GM18508 (cell line): ENCODE results near the gene PRKCE.
"Not testable (repeated sequence)": the region's sequence is repeated elsewhere in the genome, so short reads cannot be mapped to it uniquely, and the experiment has no call there.

Experiments
- ATAC-seq: cut with Tn5 transposase; IDR thresholded peaks from one replicate; pipeline ENCODE4 v1.9.1; 2021; ENCODE audit warnings: moderate number of reproducible peaks; ENCODE audit not compliant: insufficient read depth, unreplicated experiment

Gene PRKCE

DNA sequence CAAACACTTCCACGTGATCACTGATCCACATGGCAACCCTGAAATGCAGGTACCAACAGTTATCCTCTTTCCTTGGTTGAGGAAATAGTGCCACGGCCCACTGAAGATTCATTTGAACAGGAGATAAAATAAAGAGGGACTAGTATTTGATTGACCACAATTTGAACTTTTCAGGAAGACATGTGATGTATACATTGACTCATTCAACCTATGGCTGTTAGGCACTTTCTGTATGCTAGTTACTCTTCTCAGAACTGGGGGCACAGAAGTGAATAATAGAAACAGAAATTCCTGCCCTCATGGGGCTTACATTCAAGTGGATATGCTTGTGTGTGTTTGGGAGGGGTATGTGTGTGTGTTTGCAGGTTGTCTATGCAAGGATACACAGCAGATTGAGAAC lies 199.6 kb downstream of the PRKCE start:
- ATAC-seq: no peak

DNA sequence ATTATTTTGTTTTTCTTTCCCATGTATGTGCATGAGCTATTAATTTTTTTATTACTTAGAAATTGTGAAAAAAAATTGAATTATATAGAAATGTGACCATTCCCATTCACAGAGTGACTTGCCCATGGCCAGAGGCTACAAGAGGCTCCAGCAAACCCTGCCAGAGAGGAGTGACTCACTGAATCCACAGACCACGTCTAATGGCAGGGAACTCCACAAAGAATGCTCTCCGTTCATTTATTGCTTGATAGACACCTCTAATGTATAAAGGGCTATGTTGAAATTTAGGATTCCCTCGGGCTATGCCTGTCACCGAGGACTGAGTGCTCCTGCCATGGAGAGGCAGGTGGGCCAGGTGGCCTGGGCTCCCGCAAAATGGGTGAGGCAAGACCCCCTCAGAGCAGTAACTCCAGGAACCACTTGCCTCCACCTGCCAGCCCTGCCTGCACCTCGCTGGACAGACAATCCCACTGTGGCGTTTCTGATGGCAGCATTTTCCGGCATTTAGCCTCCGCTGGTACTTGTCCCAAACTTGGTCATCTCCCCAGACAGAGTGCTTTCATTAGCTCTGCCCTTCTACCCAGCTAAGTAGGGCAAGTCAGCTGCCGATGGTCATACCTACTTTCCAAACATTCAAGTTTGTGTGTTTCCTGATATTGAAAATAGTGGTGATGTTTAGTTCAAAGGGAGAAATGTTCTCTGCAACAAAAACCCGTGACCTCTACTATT lies 200.3 kb downstream of the PRKCE start:
- no peak for ATAC-seq

DNA sequence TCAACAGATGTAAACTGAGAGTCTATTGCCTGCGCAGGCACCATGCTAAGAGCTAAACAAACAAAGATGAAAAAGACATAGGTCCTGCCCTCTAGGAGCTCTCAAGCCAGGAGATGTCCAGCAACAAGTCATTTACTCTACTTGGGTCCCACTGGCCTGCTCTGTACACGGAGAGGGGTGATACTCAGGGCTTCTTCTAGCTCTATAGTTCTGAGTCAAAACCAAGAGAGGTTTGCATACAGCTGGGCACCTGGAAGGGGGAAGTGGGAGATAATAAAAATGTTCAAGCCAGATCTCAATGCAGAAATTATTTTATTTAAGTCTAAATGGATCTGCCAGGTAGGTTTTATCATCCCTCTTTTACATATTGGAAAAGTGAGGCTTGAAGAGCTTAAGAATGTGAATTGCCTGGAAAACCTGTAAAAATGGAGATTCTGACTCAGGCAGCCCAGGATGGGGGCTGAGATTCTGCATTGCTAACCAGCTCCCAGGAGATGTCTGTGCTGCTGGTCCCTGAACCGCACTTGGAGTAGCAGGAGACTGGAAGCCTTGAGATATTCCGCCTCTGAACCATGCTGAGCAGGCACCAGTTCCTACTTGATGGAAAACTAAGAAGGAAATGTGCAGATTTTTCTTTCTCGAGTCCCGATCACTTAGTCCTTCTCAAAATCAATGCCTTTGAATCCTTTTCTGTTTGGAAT lies 201.1 kb downstream of the PRKCE start:
- no peak for ATAC-seq

DNA sequence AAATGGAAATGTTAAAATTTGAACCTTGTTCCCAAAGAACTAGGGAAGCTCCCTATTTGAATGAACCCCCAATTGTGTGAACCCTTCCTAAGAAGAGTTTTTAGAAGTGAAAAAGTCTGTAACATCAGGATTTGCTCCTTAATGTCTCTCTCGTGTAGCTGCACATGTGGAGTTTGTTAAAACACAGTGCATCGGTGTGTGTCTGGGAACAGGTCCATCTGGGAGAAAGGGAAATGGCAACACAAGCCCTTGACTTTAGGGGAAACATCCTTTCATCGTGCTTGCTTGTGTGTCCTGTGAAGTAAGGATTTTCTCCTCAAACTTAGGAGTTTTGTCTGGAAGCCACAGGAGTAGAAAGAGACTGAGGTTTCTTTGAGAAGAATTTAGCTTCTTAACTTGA lies 203.9 kb downstream of the PRKCE start:
- ATAC-seq: no peak

DNA sequence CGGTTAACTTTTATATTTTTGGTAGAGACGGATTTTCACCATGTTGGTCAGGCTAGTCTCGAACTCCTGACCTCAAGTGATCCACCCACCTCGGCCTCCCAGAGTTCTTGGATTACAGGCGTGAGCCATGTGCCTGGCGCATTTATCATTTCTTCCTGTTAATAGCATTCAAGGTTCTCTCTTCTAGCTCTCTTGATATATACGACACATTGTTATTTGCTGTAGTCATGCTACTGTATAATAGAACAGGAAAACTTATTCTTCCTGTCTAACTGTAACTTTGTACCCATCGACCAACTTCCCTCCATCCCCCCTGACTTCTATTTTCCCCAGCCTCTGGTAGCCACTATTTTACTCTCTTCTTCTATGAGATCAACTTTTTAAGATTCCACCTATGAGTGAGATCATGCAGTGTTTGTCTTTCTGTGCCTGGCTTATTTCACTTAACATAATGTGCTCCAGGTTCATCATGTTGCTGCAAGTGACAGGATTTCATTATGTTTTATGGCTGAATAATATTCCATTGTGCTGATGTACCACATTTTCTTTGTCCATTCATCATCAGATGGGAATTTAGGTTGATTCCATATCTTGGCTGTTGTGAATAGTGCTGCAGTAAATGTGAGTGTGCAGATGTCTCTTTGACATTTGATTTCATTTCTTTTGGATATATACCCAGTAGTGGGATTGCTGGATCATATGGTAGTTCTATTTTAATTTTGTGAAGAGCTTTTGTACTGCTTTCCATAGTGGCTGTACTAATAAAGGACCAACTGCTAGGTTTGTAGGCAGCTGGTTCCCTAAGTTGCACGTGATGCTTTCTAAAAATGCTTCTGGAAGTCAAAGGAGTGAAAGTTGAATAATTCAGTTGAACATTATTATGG lies 205.2 kb downstream of the PRKCE start:
- no peak for ATAC-seq

- ATAC-seq: no peak
Observed at GRCh38 chr2:45857275-45857609, 205.8 kb downstream of the PRKCE start.

DNA sequence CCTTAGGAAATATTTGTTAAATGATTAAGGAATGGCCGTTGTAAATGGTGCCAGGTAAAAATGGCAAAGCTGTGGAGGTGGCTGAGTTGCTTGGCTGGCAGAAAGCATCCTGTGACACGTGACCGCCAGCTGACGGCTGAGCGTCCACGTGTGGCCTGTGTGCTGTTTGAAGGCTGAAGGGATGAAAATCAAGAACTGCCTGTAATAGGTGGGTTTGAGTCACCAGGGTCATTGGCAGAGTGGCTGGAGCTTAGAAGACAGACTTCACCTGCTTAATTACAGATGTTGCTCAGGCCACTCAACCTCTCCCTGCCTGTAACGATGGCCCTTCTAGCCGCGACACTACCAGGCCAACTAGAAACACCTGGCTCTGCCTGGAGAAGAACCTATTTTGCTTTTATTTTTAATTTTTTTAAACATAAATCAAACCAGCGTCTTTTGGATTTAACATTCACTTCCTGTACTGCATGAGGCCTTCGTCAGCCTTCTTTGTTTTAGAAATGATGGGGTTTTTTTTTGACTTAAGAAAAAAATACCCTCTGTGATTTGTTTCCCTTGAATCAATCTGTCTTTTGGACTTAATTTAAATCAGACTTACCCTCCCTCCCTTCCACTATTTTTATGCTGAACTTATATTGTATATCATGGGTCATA lies 206.5 kb downstream of the PRKCE start:
- ATAC-seq: no peak

DNA sequence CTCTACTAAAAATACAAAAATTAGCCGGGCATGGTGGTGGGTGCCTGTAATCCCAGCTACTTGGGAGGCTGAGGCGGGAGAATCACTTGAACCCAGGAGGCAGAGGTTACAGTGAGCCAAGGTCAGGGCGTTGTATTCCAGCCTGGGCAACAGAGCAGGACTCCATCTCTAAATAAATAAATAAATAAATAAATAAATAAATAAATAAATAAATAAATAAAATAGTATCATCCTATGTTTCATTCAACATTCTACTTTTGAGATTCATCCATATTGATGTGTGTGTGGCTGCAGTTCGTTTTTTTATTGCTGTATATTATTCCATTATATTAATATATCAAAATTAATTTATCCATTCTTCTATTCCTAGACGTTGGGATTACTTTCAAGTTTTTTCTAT lies 207.4 kb downstream of the PRKCE start:
- ATAC-seq: not testable (repeated sequence)

GRCh38 chr2:45859682-45860081 lies 208.2 kb downstream of the PRKCE start:
- no peak for ATAC-seq

GRCh38 chr2:45860136-45861121 lies 209.0 kb downstream of the PRKCE start:
- no peak for ATAC-seq

DNA sequence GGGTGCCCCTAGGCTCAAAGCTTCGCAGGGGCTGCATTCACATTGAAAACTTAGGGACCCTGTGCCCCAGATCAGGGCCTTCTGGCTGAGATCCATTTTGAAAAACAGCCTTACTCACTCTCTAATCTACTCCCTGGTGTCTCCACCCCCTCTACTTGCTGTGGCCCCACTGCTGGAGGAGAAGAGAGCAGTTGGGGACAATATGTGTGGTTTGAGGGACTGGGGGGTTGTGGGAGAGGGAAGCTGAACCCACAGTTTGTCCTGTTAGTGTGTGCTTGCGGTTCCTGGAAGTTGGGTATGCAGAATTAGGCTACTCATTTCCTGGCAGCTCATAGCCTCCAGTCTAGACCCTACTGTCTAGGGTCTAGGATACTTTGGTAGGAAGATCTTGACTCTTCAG lies 211.4 kb downstream of the PRKCE start:
- ATAC-seq: no peak

GRCh38 chr2:45864121-45864520 lies 212.6 kb downstream of the PRKCE start:
- no peak for ATAC-seq

DNA sequence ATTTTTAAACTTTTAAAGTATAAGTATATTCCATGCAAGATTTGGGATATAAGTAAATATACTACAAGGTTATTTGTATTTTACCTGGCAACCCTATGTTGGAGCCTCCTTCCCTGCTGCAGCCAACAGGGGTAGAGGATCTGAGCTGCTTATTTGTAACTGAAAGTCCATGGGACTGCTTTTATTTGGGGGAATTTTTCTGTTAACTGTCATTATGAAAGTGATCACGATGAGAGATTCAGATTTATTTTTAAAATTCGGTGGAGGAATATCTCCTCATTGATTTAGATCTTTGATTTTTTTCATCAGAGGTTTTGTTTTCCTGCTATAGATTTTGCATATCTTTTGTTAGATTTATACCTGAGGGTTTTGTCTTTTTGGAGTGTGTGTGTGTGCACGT lies 215.9 kb downstream of the PRKCE start:
- ATAC-seq: no peak

DNA sequence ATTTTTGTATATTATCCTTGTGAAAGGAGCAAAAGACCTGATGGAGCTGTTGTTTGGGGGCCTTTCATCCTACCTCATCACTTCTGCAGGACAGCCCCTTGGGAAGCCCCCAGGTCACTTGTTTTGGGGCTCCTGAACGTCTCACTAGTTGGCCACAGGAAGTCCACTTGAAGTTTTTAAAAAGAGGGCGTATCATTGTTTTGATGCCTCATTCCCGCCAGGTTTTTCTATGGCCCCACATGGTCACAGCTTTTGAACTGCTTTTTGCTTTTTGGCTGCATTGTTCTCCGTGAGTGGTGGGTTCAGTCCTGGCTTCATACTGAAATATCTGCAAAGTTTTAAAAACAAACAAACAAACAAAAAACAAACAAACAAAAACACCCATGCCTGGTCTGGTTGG lies 216.3 kb downstream of the PRKCE start:
- ATAC-seq: no peak

- no peak for ATAC-seq
Observed at GRCh38 chr2:45869165-45869501, 217.7 kb downstream of the PRKCE start.

DNA sequence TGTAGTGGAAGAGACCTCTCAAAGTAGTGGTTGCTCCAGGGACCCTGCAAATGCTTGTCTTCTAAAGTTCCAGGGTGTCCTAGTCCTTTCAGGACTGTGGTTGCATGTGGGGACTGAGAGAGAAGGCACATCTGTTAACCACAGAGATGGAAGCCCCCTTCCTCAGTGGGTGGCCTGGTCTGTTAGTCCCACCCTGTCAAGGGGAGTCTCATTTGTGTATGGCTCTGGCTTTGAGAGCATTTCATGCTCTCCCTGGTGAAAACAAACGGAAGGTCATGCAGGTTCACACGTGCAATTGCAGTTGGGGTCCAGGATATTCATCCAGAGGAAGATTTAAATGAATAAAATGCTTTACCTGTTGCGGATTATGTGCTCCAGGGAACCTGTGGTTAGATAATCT lies 219.6 kb downstream of the PRKCE start:
- ATAC-seq: no peak

GRCh38 chr2:45871541-45871940 lies 220.1 kb downstream of the PRKCE start:
- ATAC-seq: no peak

GRCh38 chr2:45872211-45872610 lies 220.7 kb downstream of the PRKCE start:
- ATAC-seq: no peak

DNA sequence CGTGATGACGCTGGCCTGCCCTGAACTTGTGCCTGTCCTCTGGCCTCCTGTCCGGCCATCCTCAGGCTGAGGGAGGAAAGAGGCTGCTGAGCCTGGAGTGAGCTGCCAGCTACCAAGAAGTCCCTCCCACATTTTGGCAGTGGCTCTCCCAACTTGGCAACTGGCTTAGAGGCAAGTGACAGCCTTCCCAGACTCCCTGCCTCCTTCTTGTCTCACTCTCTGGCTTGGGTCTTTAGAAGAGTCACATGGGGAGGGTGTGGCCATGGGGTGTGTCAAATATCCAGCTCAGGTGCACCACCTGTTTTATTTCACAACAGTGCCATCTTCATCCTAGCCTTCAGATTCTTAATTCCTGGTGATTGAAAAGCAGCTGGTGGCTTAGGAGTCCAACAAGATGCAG lies 222.9 kb downstream of the PRKCE start:
- ATAC-seq: no peak

DNA sequence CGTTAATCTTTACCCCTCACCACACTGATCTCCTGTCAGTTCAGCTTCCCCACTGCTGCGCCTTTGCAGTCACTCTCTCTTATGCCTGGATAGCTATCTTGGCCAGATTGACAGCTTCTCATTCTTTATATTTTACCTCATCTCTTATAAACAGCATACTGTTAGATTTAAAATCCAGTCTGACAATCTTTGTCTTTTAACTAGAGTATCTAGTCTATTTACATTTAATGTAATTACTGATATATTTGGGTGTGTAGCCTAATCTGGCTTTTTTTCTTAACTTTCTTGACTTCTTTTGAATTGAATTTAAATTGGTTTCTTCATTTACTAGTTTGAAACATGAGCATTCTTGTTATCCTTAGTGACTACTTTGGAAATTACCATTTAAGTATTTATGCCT lies 225.1 kb downstream of the PRKCE start:
- ATAC-seq: no peak
